SH-SY5Y (cell line): ENCODE data around the gene ATP5F1C.

ENCODE experiments used
- GATA2 ChIP-seq: IDR thresholded peaks from 2 replicates; pipeline ENCODE4 v1.6.1; 2011; ENCODE audit warnings: mild to moderate bottlenecking, low read depth, low read length
- GATA3 ChIP-seq: IDR thresholded peaks from 2 replicates; pipeline ENCODE4 v1.6.1; 2011; ENCODE audit warnings: low read depth, mild to moderate bottlenecking, low read length, moderate library complexity

- TF ChIP-seq GATA3 (no peak), GATA2 (no peak)
Observed at GRCh38 chr10:7773845-7774801, 13.9 kb upstream of the ATP5F1C start.
